ENCODE data around the gene RAB24.
"Not testable (repeated sequence)": the region's sequence is repeated elsewhere in the genome, so short reads cannot be mapped to it uniquely, and the experiment has no call there.

The RAB24 gene

GRCh38 chr5:177343777-177344176 is 40.3 kb upstream of the RAB24 start:
- Histone ChIP-seq H4K20me1 (ENCODE audit: control insufficient read depth, insufficient read depth, low read depth, low read length) (peaks cover 4% of the 10 kb centered on the region; the same call in 1 of the 2 replicates), H3K9me2 (replicated peaks; ENCODE audit: control insufficient read depth, low read length) (no peaks in the 10 kb centered on the region), H3F3A (ENCODE audit: control insufficient read depth, insufficient read depth) (0 out of 2 replicates have a peak, but pooled peaks cover 3% of the 10 kb centered on the region), H3K79me2 (ENCODE audit: control insufficient read depth, low read length) (peaks cover 89% of the 10 kb centered on the region), H3K4me1 (ENCODE audit: control insufficient read depth, low read length) (peaks cover 7% of the 10 kb centered on the region), H3K9me3 (ENCODE audit: control insufficient read depth, insufficient read depth, low read length) (no peaks in the 10 kb centered on the region), H3K27me3 (ENCODE audit: control insufficient read depth, low read length) (no peaks in the 10 kb centered on the region), H3K4me2 (ENCODE audit: low read length) (no peak overlapping the region), H3K36me3 (ENCODE audit: control insufficient read depth, low read length) (peaks cover 57% of the 10 kb centered on the region), H3K27ac (ENCODE audit: low read depth, low read length) (no peak overlapping the region), H3K4me3 (ENCODE audit: low read length) (no peak overlapping the region)
- TF ChIP-seq CTCF (IDR thresholded peaks at IDR 0.05; ENCODE audit: low read depth, low read length, poor library complexity, severe bottlenecking) (no peak), EZH2phosphoT487 (IDR thresholded peaks at IDR 0.05; ENCODE audit: borderline replicate concordance, low read length) (no peak)

- not testable (repeated sequence) for H3K27ac ChIP-seq (ENCODE audit: low read depth, low read length); H3K4me1 ChIP-seq (ENCODE audit: control insufficient read depth, low read length); H3K9me3 ChIP-seq (ENCODE audit: control insufficient read depth, insufficient read depth, low read length); H4K20me1 ChIP-seq (ENCODE audit: control insufficient read depth, insufficient read depth, low read depth, low read length); H3K27me3 ChIP-seq (ENCODE audit: control insufficient read depth, low read length); H3K4me3 ChIP-seq (ENCODE audit: low read length); H3K4me2 ChIP-seq (ENCODE audit: low read length); H3F3A ChIP-seq (ENCODE audit: control insufficient read depth, insufficient read depth); H3K9me2 ChIP-seq (replicated peaks; ENCODE audit: control insufficient read depth, low read length)
- Histone ChIP-seq H3K36me3 (ENCODE audit: control insufficient read depth, low read length) (peaks cover 61% of the 10 kb centered on the region), H3K79me2 (ENCODE audit: control insufficient read depth, low read length) (peaks cover 86% of the 10 kb centered on the region)
Observed at GRCh38 chr5:177343000-177343399, 39.5 kb upstream of the RAB24 start.

GRCh38 chr5:177339107-177339638 is 35.7 kb upstream of the RAB24 start:
- H3K4me3 ChIP-seq (ENCODE audit: low read length): no peak overlapping the region
- H3K9me2 ChIP-seq (replicated peaks; ENCODE audit: control insufficient read depth, low read length): no peaks in the 10 kb centered on the region
- no peaks in the 10 kb centered on the region for H3F3A ChIP-seq (ENCODE audit: control insufficient read depth, insufficient read depth)
- H3K79me2 ChIP-seq (ENCODE audit: control insufficient read depth, low read length): peaks cover 50% of the 10 kb centered on the region
- H3K4me1 ChIP-seq (ENCODE audit: control insufficient read depth, low read length): no peaks in the 10 kb centered on the region
- no peak overlapping the region for H3K4me2 ChIP-seq (ENCODE audit: low read length)
- H3K36me3 ChIP-seq (ENCODE audit: control insufficient read depth, low read length): peaks cover 77% of the 10 kb centered on the region
- TF ChIP-seq EZH2phosphoT487 (IDR thresholded peaks at IDR 0.05; ENCODE audit: borderline replicate concordance, low read length) (no peak), CTCF (IDR thresholded peaks at IDR 0.05; ENCODE audit: low read depth, low read length, poor library complexity, severe bottlenecking) (no peak)
- H3K27ac ChIP-seq (ENCODE audit: low read depth, low read length): no peak overlapping the region
- H3K9me3 ChIP-seq (ENCODE audit: control insufficient read depth, insufficient read depth, low read length): no peaks in the 10 kb centered on the region
- H4K20me1 ChIP-seq (ENCODE audit: control insufficient read depth, insufficient read depth, low read depth, low read length): no peaks in the 10 kb centered on the region
- H3K27me3 ChIP-seq (ENCODE audit: control insufficient read depth, low read length): no peaks in the 10 kb centered on the region

GRCh38 chr5:177338251-177339106 is 35.0 kb upstream of the RAB24 start:
- peaks cover 80% of the 10 kb centered on the region for H3K36me3 ChIP-seq (ENCODE audit: control insufficient read depth, low read length)
- peaks cover 43% of the 10 kb centered on the region for H3K79me2 ChIP-seq (ENCODE audit: control insufficient read depth, low read length)
- no peak overlapping the region for H3K4me3 ChIP-seq (ENCODE audit: low read length)
- H3F3A ChIP-seq (ENCODE audit: control insufficient read depth, insufficient read depth): no peaks in the 10 kb centered on the region
- TF ChIP-seq CTCF (IDR thresholded peaks at IDR 0.05; ENCODE audit: low read depth, low read length, poor library complexity, severe bottlenecking): no peak
- TF ChIP-seq EZH2phosphoT487 (IDR thresholded peaks at IDR 0.05; ENCODE audit: borderline replicate concordance, low read length): no peak
- no peaks in the 10 kb centered on the region for H3K9me2 ChIP-seq (replicated peaks; ENCODE audit: control insufficient read depth, low read length)
- no peaks in the 10 kb centered on the region for H3K27me3 ChIP-seq (ENCODE audit: control insufficient read depth, low read length)
- no peak overlapping the region for H3K27ac ChIP-seq (ENCODE audit: low read depth, low read length)
- no peaks in the 10 kb centered on the region for H3K4me1 ChIP-seq (ENCODE audit: control insufficient read depth, low read length)
- no peak overlapping the region for H3K4me2 ChIP-seq (ENCODE audit: low read length)
- no peaks in the 10 kb centered on the region for H3K9me3 ChIP-seq (ENCODE audit: control insufficient read depth, insufficient read depth, low read length)
- H4K20me1 ChIP-seq (ENCODE audit: control insufficient read depth, insufficient read depth, low read depth, low read length): no peaks in the 10 kb centered on the region
